Measurements from ENCODE around the gene PPP3R1. TPM values are rescaled to one million over a fixed set of nuclear protein-coding genes. Genes with fewer than 3 reads are reported as not detected.

Gene PPP3R1
- total RNA-seq, 4 donors from 2014 or later, result 31.5 to 41.7 (median 36.3) TPM

DNA sequence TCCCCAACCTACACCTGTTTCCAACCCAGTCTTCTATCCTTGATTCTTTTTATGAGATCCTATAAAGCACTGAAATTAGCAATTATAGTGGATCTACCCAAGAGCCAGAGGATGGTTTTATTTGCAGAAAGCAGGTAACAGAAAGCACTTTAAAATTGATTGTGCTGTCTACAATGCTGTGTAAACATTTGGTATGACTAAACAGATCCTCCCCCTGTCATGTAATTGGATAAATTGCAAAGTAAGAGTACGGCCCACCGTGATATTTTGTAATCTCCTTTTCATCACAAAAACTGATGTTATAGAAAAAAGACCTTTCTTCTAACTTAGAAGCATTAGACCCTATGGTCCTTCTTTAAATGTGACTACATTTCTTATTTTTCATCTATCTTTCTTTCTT lies 11.3 kb upstream of the PPP3R1 start:
- Histone ChIP-seq H3K4me3 (no peak overlapping the region), H3K27me3 (no peaks in the 10 kb centered on the region), H3K9me3 (no peaks in the 10 kb centered on the region), H3K27ac (no peak overlapping the region), H3K4me1 (no peaks in the 10 kb centered on the region), H3K36me3 (no peaks in the 10 kb centered on the region)
- 88% methylated on average over 2 of the region's 2 CpGs for WGBS, 2 donors
- no peak for DNase-seq (ENCODE audit: low spot score in 2 of 2)
- TF ChIP-seq EP300 (IDR thresholded peaks at IDR 0.05), result no peak

DNA sequence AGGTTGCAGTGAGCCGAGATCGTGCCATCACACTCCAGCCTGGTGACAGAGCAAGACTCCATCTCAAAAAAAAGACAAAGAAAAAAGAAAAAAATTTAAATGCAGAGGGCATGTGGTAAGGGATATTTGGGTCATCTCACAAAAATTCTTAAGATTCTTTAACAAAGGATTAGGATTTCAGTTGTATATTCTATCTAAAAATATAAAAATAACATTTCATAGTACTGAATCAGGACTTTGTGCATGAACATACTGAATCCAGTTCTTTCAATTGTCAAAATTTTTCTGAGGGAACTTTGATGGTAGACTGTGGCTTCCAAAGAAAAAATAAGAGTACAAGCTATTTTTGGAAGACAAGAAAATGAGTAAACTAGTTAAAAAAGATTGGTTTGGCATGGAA lies 6.5 kb upstream of the PPP3R1 start:
- DNase-seq (ENCODE audit: low spot score in 2 of 2), result no peak
- WGBS, 2 donors, result 63 to 75% methylated on average over 2 of the region's 2 CpGs
- TF ChIP-seq POLR2A (IDR thresholded peaks at IDR 0.05) (no peak), EP300 (IDR thresholded peaks at IDR 0.05) (no peak)
- TF ChIP-seq, protein P1, sequence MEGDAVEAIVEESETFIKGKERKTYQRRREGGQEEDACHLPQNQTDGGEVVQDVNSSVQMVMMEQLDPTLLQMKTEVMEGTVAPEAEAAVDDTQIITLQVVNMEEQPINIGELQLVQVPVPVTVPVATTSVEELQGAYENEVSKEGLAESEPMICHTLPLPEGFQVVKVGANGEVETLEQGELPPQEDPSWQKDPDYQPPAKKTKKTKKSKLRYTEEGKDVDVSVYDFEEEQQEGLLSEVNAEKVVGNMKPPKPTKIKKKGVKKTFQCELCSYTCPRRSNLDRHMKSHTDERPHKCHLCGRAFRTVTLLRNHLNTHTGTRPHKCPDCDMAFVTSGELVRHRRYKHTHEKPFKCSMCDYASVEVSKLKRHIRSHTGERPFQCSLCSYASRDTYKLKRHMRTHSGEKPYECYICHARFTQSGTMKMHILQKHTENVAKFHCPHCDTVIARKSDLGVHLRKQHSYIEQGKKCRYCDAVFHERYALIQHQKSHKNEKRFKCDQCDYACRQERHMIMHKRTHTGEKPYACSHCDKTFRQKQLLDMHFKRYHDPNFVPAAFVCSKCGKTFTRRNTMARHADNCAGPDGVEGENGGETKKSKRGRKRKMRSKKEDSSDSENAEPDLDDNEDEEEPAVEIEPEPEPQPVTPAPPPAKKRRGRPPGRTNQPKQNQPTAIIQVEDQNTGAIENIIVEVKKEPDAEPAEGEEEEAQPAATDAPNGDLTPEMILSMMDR (IDR thresholded peaks at IDR 0.05), result no peak
- Histone ChIP-seq H3K4me1 (peaks cover 0 to 24% (median 4%) of the 10 kb centered on the region in 4 donors), H3K4me3 (no peak overlapping the region), H3K27me3 (no peaks in the 10 kb centered on the region), H3K9me3 (no peaks in the 10 kb centered on the region), H3K36me3 (no peaks in the 10 kb centered on the region), H3K27ac (no peak overlapping the region)

DNA sequence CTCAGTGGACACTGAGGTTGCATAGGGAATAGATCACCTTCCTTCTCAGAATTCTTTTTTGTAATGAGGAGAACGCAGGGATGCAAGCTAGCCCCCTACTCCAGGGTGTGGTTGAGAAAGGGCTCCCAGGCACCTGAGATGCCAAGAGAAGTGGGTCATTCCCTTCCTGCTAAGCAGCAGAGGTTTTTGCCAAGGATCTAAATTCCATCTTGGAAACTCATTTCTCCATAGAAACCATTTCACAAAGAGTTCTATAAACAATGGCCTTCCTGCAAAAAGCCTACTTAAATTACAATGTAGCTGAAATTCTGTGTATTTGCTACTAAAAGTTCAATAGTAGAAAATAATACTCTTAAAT lies 3.7 kb upstream of the PPP3R1 start:
- H3K9me3 ChIP-seq, result no peaks in the 10 kb centered on the region
- no peak for DNase-seq (ENCODE audit: low spot score in 2 of 2)
- peak overlapping the region in 1 of 4 donors; percentile 6 for H3K27ac ChIP-seq
- no peaks in the 10 kb centered on the region for H3K36me3 ChIP-seq
- H3K27me3 ChIP-seq, result no peaks in the 10 kb centered on the region
- peaks cover 0 to 28% (median 8%) of the 10 kb centered on the region in 4 donors for H3K4me1 ChIP-seq
- TF ChIP-seq, protein P1 (IDR thresholded peaks at IDR 0.05), result no peak
- TF ChIP-seq POLR2A (IDR thresholded peaks at IDR 0.05) (no peak), EP300 (IDR thresholded peaks at IDR 0.05) (no peak)
- WGBS, 2 donors, result 77 to 93% methylated on average over 1 of the region's 1 CpG
- H3K4me3 ChIP-seq, result no peak overlapping the region

DNA sequence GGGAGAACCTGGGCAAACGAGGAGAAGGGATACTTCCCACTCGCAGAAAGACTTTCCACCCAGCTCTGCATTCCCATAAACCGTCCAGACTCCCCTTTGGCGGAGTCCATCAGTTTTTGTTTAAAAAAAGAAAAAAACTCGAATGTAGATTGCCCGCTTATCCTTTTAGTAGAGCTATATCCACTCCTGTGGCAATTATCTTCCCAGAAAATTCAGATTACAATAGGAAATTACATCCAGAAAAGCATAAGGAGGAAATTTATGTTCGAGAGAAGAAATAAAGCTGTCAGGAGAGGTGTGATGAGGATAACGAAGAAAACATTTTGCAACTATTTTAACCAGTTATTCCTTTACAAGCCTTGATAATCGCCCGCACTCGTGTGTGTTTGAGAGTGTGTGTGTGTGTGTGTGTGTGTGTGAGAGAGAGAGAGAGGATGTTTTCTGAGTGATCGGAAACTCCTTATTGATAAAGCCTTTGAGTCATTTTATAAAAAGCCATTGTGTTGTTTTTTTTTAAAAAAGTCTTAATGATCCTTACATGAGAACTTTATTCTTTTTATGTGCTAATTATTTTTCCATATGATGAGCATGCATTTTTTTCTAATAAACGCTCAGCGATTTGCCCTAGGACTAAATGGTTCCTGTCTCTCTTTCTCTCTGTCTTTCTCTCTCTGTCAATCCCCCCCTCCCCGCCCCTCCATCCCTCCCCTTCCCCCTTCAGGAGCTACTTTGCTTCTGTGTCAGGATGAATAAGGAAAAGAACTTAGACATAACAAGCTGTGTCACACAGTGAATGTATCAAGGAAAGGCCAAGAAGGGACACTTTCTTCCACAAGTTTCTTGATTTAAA lies 1.1 kb upstream of the PPP3R1 start:
- no peak for TF ChIP-seq EP300 (IDR thresholded peaks at IDR 0.05)
- TF ChIP-seq, protein P1 (IDR thresholded peaks at IDR 0.05), result no peak
- TF ChIP-seq POLR2A (IDR thresholded peaks at IDR 0.05), result no peak

DNA sequence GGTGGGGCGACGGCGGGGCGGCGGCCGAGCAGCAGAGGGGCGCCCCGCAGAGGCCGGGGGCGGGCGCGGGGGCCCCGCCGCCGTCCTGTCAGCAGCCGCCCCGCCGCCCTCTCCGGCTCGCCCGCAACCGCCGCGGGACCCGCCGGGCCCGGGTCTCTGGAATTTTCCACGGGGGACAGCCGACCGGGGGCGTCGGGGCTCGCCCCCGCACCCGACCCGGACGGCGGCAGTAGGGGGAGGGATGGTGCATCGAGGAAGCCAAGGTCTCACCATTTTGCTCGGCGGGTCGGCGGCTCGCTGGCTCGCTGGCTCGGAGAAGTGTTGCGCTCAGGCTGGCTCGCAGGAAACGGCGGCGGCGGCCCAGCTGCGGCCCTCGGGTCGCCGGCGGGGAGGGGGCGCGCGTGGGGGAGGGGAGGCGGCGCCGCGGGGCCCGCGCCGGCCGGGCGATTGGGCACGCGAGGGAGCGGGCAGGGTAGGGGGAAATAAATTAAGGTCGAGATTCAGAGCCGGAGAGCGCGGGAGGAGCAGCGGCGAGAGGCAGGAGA lies 405 bp downstream of the PPP3R1 start:
- peak in 1 of 2 donors; percentile 17 for DNase-seq (ENCODE audit: low spot score in 2 of 2)
- 0 to 1% methylated on average over 31 to 57 of the region's 78 CpGs for WGBS, 2 donors
- Histone ChIP-seq H3K27ac (peak overlapping the region; percentile 97 to 99 (median 98)), H3K4me1 (peaks cover 0 to 68% (median 40%) of the 10 kb centered on the region in 4 donors), H3K36me3 (no peaks in the 10 kb centered on the region), H3K27me3 (no peaks in the 10 kb centered on the region), H3K9me3 (no peaks in the 10 kb centered on the region), H3K4me3 (peak overlapping the region; percentile 80 to 96 (median 92))
- TF ChIP-seq POLR2A (IDR thresholded peaks at IDR 0.05), result no peak
- TF ChIP-seq, protein P1 (IDR thresholded peaks at IDR 0.05), result no peak
- no peak for TF ChIP-seq EP300 (IDR thresholded peaks at IDR 0.05)

More for the DNA sequence above, 1.1 kb upstream of the PPP3R1 start:
- no peaks in the 10 kb centered on the region for H3K27me3 ChIP-seq
- 0% methylated on average over 15 of the region's 15 CpGs for WGBS, 2 donors
- peak overlapping the region; percentile 90 to 96 (median 92) for H3K4me3 ChIP-seq
- no peaks in the 10 kb centered on the region for H3K9me3 ChIP-seq
- peak overlapping the region; percentile 97 to 99 (median 98) for H3K27ac ChIP-seq
- H3K4me1 ChIP-seq, result peaks cover 0 to 53% (median 31%) of the 10 kb centered on the region in 4 donors
- no peak for DNase-seq (ENCODE audit: low spot score in 2 of 2)
- no peaks in the 10 kb centered on the region for H3K36me3 ChIP-seq

Measured in tibial nerve (tissue), 4 donors.